GM13977 (cell line): Measurements from ENCODE around the gene APOB.

Source experiments
- DNase-seq: peaks from one replicate; pipeline ENCODE4 v3.0.0; 2012; ENCODE audit warnings: low spot score
- in situ Hi-C: fragments of 300-500 bp; cut with MboI; formaldehyde crosslinking; loops from one replicate; pipeline ENCODE4 v1.12.0; 2022; ENCODE audit warnings: low sequenced_read_pairs, low pct_unique_long_range_greater_than_20kb, mixed read lengths, inconsistent platforms; ENCODE audit not compliant: unreplicated experiment
- TF ChIP-seq, protein P1 (sequence below): IDR thresholded peaks from 2 replicates; pipeline ENCODE4 v1.5.1; 2012; ENCODE audit warnings: mild to moderate bottlenecking, control low read depth; ENCODE audit not compliant: insufficient read depth; ENCODE audit errors: extremely low read depth, missing control alignments

Gene APOB

DNA sequence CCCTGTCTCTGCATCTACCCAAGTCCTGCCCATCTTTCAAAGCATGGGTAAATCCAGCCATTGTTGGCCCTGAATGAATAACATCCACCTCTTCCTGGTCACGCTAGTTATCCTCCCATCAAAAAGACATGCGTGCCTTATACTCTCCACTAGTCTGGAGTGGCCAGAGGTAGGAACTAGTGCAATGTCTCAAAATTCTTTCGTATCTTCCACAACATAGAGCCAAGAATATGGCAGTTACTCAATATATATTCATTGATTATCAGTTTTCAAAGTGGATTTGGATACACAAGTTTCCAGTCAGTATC is 8.9 kb downstream of the APOB start:
- DNase-seq: no peak
- in situ Hi-C loops: loop anchor here (25.0 kb wide), 1 partner anchor 277 kb away; no protein-coding TSS in a partner anchor
- TF ChIP-seq, protein P1, sequence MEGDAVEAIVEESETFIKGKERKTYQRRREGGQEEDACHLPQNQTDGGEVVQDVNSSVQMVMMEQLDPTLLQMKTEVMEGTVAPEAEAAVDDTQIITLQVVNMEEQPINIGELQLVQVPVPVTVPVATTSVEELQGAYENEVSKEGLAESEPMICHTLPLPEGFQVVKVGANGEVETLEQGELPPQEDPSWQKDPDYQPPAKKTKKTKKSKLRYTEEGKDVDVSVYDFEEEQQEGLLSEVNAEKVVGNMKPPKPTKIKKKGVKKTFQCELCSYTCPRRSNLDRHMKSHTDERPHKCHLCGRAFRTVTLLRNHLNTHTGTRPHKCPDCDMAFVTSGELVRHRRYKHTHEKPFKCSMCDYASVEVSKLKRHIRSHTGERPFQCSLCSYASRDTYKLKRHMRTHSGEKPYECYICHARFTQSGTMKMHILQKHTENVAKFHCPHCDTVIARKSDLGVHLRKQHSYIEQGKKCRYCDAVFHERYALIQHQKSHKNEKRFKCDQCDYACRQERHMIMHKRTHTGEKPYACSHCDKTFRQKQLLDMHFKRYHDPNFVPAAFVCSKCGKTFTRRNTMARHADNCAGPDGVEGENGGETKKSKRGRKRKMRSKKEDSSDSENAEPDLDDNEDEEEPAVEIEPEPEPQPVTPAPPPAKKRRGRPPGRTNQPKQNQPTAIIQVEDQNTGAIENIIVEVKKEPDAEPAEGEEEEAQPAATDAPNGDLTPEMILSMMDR: no peak

DNA sequence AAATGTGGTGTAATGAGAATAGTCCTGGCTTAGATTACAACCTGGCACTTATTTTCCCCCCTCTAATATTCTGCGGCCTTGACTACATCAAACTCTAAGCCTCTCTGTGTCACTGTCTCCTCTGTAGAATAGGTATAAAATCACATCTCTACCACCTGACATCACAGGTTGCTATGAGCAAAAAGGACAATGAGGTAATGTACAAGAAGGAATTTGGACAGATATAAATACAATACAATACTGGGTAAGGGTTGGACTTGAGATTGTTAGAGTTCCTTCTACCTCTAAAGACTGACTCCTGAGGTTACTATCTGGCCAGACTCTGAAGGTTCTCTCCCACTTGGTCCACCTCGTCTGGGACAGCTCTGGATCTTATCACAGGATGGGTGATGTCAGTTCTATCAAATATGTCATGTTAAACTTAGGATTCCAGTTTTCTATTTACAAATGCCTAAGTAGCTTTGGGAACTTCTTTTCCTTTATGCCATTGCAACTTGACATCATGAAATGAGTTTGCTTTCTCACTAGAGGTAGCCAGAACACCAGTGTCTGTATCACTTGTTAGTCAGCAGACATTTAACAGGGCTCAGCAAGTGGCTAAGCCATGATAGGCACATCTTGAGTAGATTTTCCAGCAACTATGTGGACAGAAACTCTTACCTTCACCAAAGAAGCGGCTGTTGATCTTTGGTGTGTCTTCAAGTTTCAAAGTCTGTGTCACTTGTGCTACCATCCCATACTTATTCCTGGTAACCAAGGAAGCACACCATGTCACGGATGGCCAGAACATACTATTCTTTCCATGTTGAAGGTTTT is 9.5 kb downstream of the APOB start:
- DNase-seq: no peak
- in situ Hi-C loops: loop anchor here (25.0 kb wide), 1 partner anchor 278 kb away; no protein-coding TSS in a partner anchor

DNA sequence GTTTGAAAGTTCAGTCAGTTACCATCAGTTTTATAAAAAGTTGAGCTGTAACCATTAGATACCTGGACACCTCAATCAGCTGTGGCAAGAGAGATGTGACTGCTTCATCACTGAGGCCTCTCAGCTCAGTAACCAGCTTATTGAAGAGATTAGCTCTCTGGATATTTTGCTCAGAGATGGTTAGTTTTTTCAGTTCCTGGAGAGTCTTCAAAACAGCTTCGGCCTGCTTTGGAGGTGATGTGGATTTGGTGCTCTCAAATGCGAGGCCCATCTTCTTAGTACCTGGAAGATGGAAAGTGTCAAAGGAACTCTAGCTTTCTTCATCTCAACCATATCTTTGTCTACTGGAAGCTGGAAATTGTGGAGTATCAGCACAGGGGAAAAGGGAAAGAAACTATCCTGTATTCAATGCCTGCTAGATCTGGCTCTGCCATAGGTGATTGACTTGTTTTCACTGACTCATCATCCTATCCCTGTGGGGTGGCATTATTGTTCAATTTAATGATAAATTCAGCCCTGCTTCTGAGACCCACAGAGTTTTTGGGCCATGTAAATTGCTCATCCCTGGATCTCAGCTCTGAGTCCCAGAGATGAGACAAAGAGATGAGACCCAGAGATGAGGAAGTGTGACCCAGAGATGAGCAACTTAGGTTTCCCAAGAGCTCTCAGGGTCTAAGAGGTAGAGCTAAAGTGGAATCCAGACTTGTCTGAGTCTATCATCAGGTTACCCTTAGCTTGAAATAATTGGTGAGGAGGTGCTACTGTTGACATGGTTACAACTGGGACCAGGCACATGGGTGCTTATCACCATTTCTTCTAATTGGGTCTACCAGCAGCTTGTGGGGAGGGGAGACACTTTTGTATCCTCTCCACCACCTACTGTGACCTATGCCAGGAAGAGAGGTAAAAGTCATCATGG is 10.4 kb downstream of the APOB start:
- TF ChIP-seq, protein P1: no peak
- no peak for DNase-seq
- in situ Hi-C loops: loop anchor here (25.0 kb wide), 1 partner anchor 279 kb away; no protein-coding TSS in a partner anchor

More for the DNA sequence above, 9.5 kb downstream of the APOB start:
- TF ChIP-seq, protein P1: no peak

DNA sequence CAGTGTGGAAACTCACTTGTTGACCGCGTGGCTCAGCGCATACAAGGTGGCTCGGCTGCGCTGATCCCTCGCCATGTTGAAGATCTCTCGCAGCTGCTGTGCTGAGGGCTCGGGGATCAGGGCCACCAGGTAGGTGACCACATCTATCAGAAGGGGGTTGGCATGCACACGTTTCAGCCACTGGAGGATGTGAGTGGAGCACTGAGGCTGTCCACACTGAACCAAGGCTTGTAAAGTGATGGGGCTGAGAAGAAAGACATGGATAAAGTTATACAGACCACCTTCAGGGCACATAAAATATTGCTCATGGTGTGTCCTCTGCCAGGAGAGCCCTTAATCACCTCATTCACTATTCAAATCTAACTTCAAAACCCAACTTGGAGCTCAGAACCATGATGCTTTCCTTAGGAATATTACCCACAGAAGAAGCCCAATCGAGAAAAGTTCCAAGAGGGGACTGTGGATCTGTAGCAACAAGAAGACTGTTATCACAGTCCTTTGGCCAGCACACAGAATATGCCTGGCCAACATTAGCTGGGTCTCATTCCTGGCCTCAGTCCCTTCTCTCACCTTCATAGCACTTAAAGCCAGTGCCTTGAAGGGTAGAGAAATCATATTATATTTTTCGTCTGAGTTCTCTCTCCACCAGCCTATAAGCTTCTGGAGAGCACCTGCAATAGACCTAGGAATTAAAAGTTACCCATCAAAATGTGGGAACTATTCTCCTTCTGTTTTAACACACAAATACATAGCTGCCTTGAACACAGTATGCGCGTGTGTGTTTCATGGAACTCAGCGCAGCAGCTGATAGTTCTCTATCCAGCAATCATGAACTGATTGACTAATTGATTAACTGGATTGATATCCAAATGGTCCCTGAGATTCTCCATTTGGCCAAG is 11.3 kb downstream of the APOB start:
- DNase-seq: no peak
- TF ChIP-seq, protein P1: no peak
- in situ Hi-C loops: loop anchor here (25.0 kb wide), 1 partner anchor 280 kb away; no protein-coding TSS in a partner anchor

DNA sequence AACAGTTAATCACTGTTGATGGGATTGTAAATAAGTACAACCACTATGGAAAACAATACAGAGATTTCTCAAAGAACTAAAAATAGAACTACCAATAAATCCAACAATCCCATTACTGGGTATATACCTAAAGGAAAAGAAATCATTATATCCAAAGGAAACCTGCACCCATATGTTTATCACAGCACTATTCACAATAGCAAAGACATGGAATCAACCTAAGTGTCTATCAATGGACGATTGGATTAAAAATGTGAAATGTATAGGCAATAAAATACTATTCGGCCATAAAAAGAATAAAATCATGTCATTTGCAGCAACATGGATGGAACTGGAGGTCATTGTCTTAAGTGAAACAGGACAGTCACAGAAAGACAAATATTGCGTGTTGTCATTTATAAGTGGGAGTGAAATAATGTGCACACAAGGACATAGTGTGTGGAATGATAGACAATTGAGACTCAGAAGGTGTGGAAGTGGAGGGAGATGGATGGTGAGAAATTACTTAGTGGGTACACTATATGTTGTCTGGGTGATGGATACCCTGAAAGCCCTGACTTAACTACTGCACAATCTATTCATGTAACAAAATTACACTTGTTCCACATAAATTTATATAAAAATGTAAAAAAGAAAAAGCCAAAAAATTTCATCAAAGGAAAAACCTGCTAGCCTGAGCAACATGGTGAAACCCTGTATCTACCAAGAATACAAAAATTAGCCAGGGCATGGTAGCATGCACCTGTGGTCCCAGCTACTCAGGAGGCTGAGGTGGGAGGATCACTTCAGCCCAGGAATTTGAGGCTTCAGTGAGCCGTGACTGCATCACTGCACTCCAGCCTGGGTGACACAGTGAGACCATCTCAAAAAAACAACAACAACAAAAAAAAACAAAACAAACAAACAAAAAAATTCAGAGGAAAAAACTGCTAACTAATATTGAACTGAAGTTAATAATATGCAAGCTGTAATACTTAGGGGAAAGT is 12.6 kb downstream of the APOB start:
- DNase-seq: no peak
- TF ChIP-seq, protein P1: no peak
- in situ Hi-C loops: loop anchor here (25.0 kb wide), 1 partner anchor 281 kb away; no protein-coding TSS in a partner anchor
